Measurements from ENCODE around the gene NEK6. TPM values are rescaled to one million over a fixed set of nuclear protein-coding genes. Genes with fewer than 3 reads are reported as not detected.
A peak's percentile ranks its signal among the peaks of the same experiment; 100 is the strongest.

NEK6 gene
- total and polyA plus RNA-seq, 12 donors, result 4.0 to 27.2 (median 15.1) TPM

GRCh38 chr9:124384210-124384609 is 126.5 kb downstream of the NEK6 start:
- Histone ChIP-seq H3K4me3 (no peak overlapping the region), H3K27ac (no peak overlapping the region), H3K4me1 (replicated peaks in 1 of 2) (peaks cover 9 to 44% of the 10 kb centered on the region in 2 donors), H3K9me3 (replicated peaks in 1 of 3) (no peaks in the 10 kb centered on the region), H3K27me3 (no peaks in the 10 kb centered on the region), H3K36me3 (replicated peaks in 1 of 2) (peaks cover 0 to 26% of the 10 kb centered on the region in 2 donors)
- no peak for DNase-seq
- TF ChIP-seq CTCF (IDR thresholded peaks at IDR 0.05) (no peak), POLR2A (IDR thresholded peaks at IDR 0.05) (no peak)
- intact Hi-C loops (cut with DNase I), result no loop called here
- 89 to 92% (median 91%) methylated on average over 7 of the region's 7 CpGs for WGBS, 4 donors

GRCh38 chr9:124384846-124385245 is 127.1 kb downstream of the NEK6 start:
- Histone ChIP-seq H3K4me1 (replicated peaks in 1 of 2) (peaks cover 9 to 51% of the 10 kb centered on the region in 2 donors), H3K27ac (no peak overlapping the region), H3K36me3 (replicated peaks in 1 of 2) (peaks cover 0 to 24% of the 10 kb centered on the region in 2 donors), H3K4me3 (no peak overlapping the region), H3K27me3 (no peaks in the 10 kb centered on the region), H3K9me3 (replicated peaks in 1 of 3) (no peaks in the 10 kb centered on the region)
- WGBS, 4 donors, result 57 to 70% (median 67%) methylated on average over 5 of the region's 5 CpGs
- TF ChIP-seq POLR2A (IDR thresholded peaks at IDR 0.05), result no peak
- TF ChIP-seq CTCF (IDR thresholded peaks at IDR 0.05), result no peak
- intact Hi-C loops (cut with DNase I), result no loop called here
- DNase-seq, result no peak

GRCh38 chr9:124385623-124386022 is 127.9 kb downstream of the NEK6 start:
- TF ChIP-seq CTCF (IDR thresholded peaks at IDR 0.05), result no peak
- TF ChIP-seq POLR2A (IDR thresholded peaks at IDR 0.05), result no peak
- Histone ChIP-seq H3K4me1 (replicated peaks in 1 of 2) (peaks cover 15 to 57% of the 10 kb centered on the region in 2 donors), H3K9me3 (replicated peaks in 1 of 3) (no peaks in the 10 kb centered on the region), H3K4me3 (no peak overlapping the region), H3K27me3 (no peaks in the 10 kb centered on the region), H3K27ac (no peak overlapping the region), H3K36me3 (replicated peaks in 1 of 2) (peaks cover 0 to 16% of the 10 kb centered on the region in 2 donors)
- intact Hi-C loops (cut with DNase I), result no loop called here
- DNase-seq, result no peak
- 82 to 89% (median 85%) methylated on average over 7 of the region's 7 CpGs for WGBS, 4 donors

- 59 to 75% (median 71%) methylated on average over 3 of the region's 3 CpGs for WGBS, 4 donors
- intact Hi-C loops (cut with DNase I), result no loop called here
- no peak overlapping the region for H3K4me3 ChIP-seq
- H3K9me3 ChIP-seq (replicated peaks in 1 of 3), result no peaks in the 10 kb centered on the region
- peaks cover 0 to 12% of the 10 kb centered on the region in 2 donors for H3K36me3 ChIP-seq (replicated peaks in 1 of 2)
- H3K27me3 ChIP-seq, result no peaks in the 10 kb centered on the region
- no peak for TF ChIP-seq CTCF (IDR thresholded peaks at IDR 0.05)
- no peak for TF ChIP-seq POLR2A (IDR thresholded peaks at IDR 0.05)
- no peak for DNase-seq
- peak overlapping the region in 1 of 5 donors; percentile 15 for H3K27ac ChIP-seq
- H3K4me1 ChIP-seq (replicated peaks in 1 of 2), result peaks cover 19 to 63% of the 10 kb centered on the region in 2 donors
Observed at GRCh38 chr9:124386201-124386600, 128.5 kb downstream of the NEK6 start.

Measured in adrenal gland (tissue), 12 donors.